ENCODE data around the gene CYFIP1. TPM values are rescaled to one million over a fixed set of nuclear protein-coding genes. Genes with fewer than 3 reads are reported as not detected.

Gene CYFIP1
- total RNA-seq, 1 experiment from 2014 or later, result 79.2 TPM

DNA sequence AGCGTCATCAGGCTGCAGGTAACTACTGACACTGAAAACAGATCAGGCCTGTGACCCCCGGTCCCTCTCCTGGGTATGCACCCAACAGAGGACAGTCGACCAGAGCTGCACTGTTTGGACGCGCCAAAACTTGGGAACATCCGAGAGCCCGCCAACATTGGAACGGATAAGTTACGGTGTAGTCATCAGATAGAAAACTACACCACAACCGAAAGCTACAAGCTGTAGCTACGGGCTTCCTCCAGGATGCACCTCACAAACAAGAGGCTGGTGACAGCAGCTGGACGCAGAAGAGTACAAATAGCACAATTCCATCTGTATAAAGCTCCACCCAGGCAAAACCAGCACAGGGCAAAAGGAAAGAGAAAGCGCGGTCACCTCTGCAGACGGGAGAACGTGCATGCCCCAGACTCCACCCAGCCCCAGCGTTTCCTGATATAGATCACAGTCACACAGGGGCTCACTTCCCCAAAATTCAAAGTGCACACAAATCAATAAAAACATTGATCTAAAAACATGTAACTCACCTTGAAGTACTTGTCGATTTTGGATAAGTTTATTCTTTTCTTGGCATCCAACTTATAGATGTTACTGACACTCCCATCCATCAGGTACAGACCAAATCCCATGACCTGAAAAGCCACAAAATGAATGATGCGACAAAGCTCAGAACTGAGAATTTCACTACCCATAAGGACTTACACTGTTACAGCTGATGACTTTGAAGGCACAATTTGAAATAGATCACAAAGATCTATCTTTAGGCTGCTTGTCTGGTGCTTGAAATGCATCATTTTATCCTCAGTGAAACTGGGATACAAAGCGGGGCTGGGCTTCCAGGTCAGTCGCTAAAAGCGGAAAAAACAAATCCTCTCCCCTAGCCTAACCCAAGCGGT lies 43.3 kb downstream of the CYFIP1 start:
- POLR2A ChIA-PET, result interaction anchor here (0.7 kb wide), 1 partner anchor 66 kb away, joined by 3 read pairs; no protein-coding TSS in a partner anchor
- no peak overlapping the region for H3K4me3 Mint-ChIP-seq

More for the DNA sequence above, 43.3 kb downstream of the CYFIP1 start:
- Mint-ChIP-seq H3K27ac (no peak overlapping the region), H3K4me1 (no peaks in the 10 kb centered on the region), H3K27me3 (ENCODE audit: low read depth) (no peaks in the 10 kb centered on the region), H3K9me3 (no peaks in the 10 kb centered on the region), H3K36me3 (peaks cover 43% of the 10 kb centered on the region)
- DNase-seq (ENCODE audit: low spot score), result no peak
- CTCF ChIA-PET, result interaction anchor here (0.9 kb wide), 1 partner anchor 99 kb away, joined by 3 read pairs; no protein-coding TSS in a partner anchor
- no peak for ATAC-seq
- TF ChIP-seq ETV6 (CRISPR knock-in tag; IDR thresholded peaks at IDR 0.05) (no peak), ZNF263 (CRISPR knock-in tag; IDR thresholded peaks at IDR 0.05; ENCODE audit: low read depth) (no peak), CBFB (CRISPR knock-in tag; IDR thresholded peaks at IDR 0.05; ENCODE audit: low read depth) (no peak), NFYB (CRISPR knock-in tag; conservative IDR thresholded peaks at IDR 0.05; ENCODE audit: low read depth) (no peak), FOXK1 (CRISPR knock-in tag; IDR thresholded peaks at IDR 0.05) (no peak), ZNF138 (CRISPR knock-in tag; conservative IDR thresholded peaks at IDR 0.05) (no peak)
- TF ChIP-seq, protein P1, sequence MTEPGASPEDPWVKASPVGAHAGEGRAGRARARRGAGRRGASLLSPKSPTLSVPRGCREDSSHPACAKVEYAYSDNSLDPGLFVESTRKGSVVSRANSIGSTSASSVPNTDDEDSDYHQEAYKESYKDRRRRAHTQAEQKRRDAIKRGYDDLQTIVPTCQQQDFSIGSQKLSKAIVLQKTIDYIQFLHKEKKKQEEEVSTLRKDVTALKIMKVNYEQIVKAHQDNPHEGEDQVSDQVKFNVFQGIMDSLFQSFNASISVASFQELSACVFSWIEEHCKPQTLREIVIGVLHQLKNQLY (CRISPR knock-in tag; IDR thresholded peaks at IDR 0.05), result no peak
- TF ChIP-seq, protein P2, sequence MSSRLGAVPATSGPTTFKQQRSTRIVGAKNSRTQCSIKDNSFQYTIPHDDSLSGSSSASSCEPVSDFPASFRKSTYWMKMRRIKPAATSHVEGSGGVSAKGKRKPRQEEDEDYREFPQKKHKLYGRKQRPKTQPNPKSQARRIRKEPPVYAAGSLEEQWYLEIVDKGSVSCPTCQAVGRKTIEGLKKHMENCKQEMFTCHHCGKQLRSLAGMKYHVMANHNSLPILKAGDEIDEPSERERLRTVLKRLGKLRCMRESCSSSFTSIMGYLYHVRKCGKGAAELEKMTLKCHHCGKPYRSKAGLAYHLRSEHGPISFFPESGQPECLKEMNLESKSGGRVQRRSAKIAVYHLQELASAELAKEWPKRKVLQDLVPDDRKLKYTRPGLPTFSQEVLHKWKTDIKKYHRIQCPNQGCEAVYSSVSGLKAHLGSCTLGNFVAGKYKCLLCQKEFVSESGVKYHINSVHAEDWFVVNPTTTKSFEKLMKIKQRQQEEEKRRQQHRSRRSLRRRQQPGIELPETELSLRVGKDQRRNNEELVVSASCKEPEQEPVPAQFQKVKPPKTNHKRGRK (CRISPR knock-in tag; IDR thresholded peaks at IDR 0.05; ENCODE audit: borderline replicate concordance), result no peak
- TF ChIP-seq, protein P3, sequence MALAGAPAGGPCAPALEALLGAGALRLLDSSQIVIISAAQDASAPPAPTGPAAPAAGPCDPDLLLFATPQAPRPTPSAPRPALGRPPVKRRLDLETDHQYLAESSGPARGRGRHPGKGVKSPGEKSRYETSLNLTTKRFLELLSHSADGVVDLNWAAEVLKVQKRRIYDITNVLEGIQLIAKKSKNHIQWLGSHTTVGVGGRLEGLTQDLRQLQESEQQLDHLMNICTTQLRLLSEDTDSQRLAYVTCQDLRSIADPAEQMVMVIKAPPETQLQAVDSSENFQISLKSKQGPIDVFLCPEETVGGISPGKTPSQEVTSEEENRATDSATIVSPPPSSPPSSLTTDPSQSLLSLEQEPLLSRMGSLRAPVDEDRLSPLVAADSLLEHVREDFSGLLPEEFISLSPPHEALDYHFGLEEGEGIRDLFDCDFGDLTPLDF (CRISPR knock-in tag; IDR thresholded peaks at IDR 0.05), result no peak
- TF ChIP-seq, protein P4, sequence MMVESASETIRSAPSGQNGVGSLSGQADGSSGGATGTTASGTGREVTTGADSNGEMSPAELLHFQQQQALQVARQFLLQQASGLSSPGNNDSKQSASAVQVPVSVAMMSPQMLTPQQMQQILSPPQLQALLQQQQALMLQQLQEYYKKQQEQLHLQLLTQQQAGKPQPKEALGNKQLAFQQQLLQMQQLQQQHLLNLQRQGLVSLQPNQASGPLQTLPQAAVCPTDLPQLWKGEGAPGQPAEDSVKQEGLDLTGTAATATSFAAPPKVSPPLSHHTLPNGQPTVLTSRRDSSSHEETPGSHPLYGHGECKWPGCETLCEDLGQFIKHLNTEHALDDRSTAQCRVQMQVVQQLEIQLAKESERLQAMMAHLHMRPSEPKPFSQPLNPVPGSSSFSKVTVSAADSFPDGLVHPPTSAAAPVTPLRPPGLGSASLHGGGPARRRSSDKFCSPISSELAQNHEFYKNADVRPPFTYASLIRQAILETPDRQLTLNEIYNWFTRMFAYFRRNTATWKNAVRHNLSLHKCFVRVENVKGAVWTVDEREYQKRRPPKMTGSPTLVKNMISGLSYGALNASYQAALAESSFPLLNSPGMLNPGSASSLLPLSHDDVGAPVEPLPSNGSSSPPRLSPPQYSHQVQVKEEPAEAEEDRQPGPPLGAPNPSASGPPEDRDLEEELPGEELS (CRISPR knock-in tag; IDR thresholded peaks at IDR 0.05), result no peak
- TF ChIP-seq, protein P5, sequence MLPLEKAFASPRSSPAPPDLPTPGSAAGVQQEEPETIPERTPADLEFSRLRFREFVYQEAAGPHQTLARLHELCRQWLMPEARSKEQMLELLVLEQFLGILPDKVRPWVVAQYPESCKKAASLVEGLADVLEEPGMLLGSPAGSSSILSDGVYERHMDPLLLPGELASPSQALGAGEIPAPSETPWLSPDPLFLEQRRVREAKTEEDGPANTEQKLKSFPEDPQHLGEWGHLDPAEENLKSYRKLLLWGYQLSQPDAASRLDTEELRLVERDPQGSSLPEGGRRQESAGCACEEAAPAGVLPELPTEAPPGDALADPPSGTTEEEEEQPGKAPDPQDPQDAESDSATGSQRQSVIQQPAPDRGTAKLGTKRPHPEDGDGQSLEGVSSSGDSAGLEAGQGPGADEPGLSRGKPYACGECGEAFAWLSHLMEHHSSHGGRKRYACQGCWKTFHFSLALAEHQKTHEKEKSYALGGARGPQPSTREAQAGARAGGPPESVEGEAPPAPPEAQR (CRISPR knock-in tag; IDR thresholded peaks at IDR 0.05), result no peak
- TF ChIP-seq, protein P6, sequence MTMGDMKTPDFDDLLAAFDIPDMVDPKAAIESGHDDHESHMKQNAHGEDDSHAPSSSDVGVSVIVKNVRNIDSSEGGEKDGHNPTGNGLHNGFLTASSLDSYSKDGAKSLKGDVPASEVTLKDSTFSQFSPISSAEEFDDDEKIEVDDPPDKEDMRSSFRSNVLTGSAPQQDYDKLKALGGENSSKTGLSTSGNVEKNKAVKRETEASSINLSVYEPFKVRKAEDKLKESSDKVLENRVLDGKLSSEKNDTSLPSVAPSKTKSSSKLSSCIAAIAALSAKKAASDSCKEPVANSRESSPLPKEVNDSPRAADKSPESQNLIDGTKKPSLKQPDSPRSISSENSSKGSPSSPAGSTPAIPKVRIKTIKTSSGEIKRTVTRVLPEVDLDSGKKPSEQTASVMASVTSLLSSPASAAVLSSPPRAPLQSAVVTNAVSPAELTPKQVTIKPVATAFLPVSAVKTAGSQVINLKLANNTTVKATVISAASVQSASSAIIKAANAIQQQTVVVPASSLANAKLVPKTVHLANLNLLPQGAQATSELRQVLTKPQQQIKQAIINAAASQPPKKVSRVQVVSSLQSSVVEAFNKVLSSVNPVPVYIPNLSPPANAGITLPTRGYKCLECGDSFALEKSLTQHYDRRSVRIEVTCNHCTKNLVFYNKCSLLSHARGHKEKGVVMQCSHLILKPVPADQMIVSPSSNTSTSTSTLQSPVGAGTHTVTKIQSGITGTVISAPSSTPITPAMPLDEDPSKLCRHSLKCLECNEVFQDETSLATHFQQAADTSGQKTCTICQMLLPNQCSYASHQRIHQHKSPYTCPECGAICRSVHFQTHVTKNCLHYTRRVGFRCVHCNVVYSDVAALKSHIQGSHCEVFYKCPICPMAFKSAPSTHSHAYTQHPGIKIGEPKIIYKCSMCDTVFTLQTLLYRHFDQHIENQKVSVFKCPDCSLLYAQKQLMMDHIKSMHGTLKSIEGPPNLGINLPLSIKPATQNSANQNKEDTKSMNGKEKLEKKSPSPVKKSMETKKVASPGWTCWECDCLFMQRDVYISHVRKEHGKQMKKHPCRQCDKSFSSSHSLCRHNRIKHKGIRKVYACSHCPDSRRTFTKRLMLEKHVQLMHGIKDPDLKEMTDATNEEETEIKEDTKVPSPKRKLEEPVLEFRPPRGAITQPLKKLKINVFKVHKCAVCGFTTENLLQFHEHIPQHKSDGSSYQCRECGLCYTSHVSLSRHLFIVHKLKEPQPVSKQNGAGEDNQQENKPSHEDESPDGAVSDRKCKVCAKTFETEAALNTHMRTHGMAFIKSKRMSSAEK (CRISPR knock-in tag; IDR thresholded peaks at IDR 0.05; ENCODE audit: borderline replicate concordance), result no peak

Measured in WTC11 (cell line).